Stimulated activated CD8-positive, alpha-beta memory T cell treated with anti-CD3 and anti-CD28 coated beads, Interleukin-7, amount 100 ng/mL, for 1 hour (primary cell): ENCODE data around the gene MST1R.
"Not testable (repeated sequence)": the region's sequence is repeated elsewhere in the genome, so short reads cannot be mapped to it uniquely, and the experiment has no call there.

Experiments used
- DNase-seq, 2 donors: peaks; one replicate each; pipeline ENCODE4 v3.0.0-alpha.2; 2020; ENCODE audit warnings: low read depth in 2 of 2

MST1R gene

GRCh38 chr3:49903451-49904424, at the start of gene MST1R:
TSS of gene MST1R (minus strand) at chr3:49903873. CDS start at chr3:49903609, 264 bp downstream.
- peak; percentile 57 to 62 for DNase-seq

- DNase-seq, result no peak
Observed at GRCh38 chr3:49952924-49953323, 49.3 kb upstream of the MST1R start.

- no peak for DNase-seq
Observed at GRCh38 chr3:49942651-49943050, 39.0 kb upstream of the MST1R start.

- no peak for DNase-seq
Observed at GRCh38 chr3:49940667-49941249, 37.1 kb upstream of the MST1R start.

- peak; percentile 79 to 86 for DNase-seq
Observed at GRCh38 chr3:49939858-49940666, 36.4 kb upstream of the MST1R start, which contains the start of gene RBM6. TSS of gene RBM6 (plus strand) at chr3:49940150. CDS start at chr3:49962642, 22,492 bp downstream.

- no peak for DNase-seq
Observed at GRCh38 chr3:49937090-49937489, 33.4 kb upstream of the MST1R start.

GRCh38 chr3:49932281-49932680, 28.6 kb upstream of the MST1R start:
- not testable (repeated sequence) for DNase-seq

- no peak for DNase-seq
Observed at GRCh38 chr3:49930922-49931321, 27.2 kb upstream of the MST1R start.

GRCh38 chr3:49930168-49930690, 26.6 kb upstream of the MST1R start:
- no peak for DNase-seq

GRCh38 chr3:49929291-49930167, 25.9 kb upstream of the MST1R start, which contains the start of gene MON1A:
TSS of gene MON1A (minus strand) at chr3:49929811. CDS start at chr3:49913346, 16,465 bp downstream.
- peak; percentile 66 to 70 for DNase-seq

GRCh38 chr3:49928481-49929017, 24.9 kb upstream of the MST1R start:
- DNase-seq, result no peak

GRCh38 chr3:49927798-49928197, 24.1 kb upstream of the MST1R start:
- no peak for DNase-seq

- no peak for DNase-seq
Observed at GRCh38 chr3:49926117-49926728, 22.6 kb upstream of the MST1R start.

- no peak for DNase-seq
Observed at GRCh38 chr3:49925485-49925884, 21.8 kb upstream of the MST1R start.

GRCh38 chr3:49924683-49925082, 21.0 kb upstream of the MST1R start:
- DNase-seq, result no peak

- not testable (repeated sequence) for DNase-seq
Observed at GRCh38 chr3:49917806-49918590, 14.3 kb upstream of the MST1R start.

GRCh38 chr3:49916686-49917085, 13.0 kb upstream of the MST1R start:
- no peak for DNase-seq

- DNase-seq, result no peak
Observed at GRCh38 chr3:49914906-49915305, 11.2 kb upstream of the MST1R start.

GRCh38 chr3:49912881-49913281, 9.2 kb upstream of the MST1R start:
- DNase-seq, result no peak
